GM12865 (cell line): Measurements from ENCODE around the gene TRIM44.

Source experiments
- DNase-seq: peaks from one replicate; pipeline ENCODE4 v3.0.0; 2010; ENCODE audit warnings: low read depth
- H3K4me3 ChIP-seq: 2 replicates; pipeline ENCODE4 v1.5.1; 2011; ENCODE audit warnings: mild to moderate bottlenecking, low read depth, low read length, control low read depth
- TF ChIP-seq, protein P1 (sequence below): IDR thresholded peaks from 2 replicates; pipeline ENCODE4 v1.5.1; 2011; ENCODE audit warnings: low read length, control low read depth, low read depth, inconsistent platforms; ENCODE audit not compliant: insufficient read depth; ENCODE audit errors: missing control alignments

Gene TRIM44

DNA sequence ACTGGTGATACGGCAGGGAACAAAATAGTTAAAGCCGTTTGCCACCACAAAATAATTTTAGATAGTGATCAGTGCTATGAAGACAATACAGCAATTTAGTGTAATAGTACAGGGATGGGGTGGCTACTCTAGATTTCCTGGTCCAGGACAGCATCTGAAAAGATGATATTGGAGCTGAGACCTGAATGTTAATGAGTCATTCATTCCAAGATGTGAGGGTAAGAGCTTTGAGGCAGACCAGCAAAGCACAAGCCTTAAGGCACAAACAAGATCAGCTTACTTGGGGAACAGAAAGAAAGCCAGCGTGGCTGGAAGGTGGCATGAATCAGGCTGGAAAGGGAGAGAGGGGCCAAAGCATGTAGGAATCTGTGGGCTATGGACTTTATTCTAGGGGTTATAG lies 132.3 kb downstream of the TRIM44 start:
- H3K4me3 ChIP-seq, result no peak overlapping the region
- DNase-seq, result no peak
- TF ChIP-seq, protein P1, sequence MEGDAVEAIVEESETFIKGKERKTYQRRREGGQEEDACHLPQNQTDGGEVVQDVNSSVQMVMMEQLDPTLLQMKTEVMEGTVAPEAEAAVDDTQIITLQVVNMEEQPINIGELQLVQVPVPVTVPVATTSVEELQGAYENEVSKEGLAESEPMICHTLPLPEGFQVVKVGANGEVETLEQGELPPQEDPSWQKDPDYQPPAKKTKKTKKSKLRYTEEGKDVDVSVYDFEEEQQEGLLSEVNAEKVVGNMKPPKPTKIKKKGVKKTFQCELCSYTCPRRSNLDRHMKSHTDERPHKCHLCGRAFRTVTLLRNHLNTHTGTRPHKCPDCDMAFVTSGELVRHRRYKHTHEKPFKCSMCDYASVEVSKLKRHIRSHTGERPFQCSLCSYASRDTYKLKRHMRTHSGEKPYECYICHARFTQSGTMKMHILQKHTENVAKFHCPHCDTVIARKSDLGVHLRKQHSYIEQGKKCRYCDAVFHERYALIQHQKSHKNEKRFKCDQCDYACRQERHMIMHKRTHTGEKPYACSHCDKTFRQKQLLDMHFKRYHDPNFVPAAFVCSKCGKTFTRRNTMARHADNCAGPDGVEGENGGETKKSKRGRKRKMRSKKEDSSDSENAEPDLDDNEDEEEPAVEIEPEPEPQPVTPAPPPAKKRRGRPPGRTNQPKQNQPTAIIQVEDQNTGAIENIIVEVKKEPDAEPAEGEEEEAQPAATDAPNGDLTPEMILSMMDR, result no peak

DNA sequence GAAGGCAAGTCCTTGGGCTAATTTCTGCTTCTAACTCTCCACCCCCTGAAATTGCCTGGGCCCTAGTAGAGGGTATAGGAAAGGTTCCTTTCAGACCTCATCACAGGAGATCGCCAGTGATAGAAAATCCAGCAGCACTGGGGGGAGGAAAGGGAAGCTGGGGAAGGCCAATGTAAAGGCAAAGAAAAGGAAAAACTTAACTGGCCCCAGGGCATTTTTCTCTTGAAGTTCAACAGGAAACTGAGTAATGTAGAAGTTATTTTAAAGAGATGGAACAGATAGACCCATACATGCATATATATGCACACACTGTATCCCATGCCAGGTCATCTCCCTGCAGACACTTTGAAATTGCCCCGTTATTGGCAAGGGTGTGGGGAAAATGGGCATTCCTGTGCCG lies 134.0 kb downstream of the TRIM44 start:
- DNase-seq, result no peak
- TF ChIP-seq, protein P1, result no peak
- H3K4me3 ChIP-seq, result no peak overlapping the region

DNA sequence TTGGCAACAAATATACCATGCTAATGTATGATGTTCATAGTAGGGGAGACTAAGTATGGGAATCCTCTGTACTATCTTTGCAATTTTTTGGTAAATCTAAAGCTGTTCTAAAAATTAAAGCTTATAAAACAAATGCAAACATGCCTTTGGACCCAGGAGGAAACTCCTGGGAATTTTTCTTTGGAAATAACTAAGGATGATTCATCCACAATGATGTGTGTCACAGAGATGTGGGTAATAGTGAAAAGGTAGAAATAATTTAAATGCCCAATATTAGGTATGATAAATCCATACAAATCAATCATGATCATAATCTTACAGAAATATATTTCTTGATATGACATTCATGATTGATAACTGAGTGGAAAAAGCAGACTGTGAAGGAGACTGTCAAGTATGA lies 135.8 kb downstream of the TRIM44 start:
- no peak overlapping the region for H3K4me3 ChIP-seq
- TF ChIP-seq, protein P1, result no peak
- DNase-seq, result no peak

DNA sequence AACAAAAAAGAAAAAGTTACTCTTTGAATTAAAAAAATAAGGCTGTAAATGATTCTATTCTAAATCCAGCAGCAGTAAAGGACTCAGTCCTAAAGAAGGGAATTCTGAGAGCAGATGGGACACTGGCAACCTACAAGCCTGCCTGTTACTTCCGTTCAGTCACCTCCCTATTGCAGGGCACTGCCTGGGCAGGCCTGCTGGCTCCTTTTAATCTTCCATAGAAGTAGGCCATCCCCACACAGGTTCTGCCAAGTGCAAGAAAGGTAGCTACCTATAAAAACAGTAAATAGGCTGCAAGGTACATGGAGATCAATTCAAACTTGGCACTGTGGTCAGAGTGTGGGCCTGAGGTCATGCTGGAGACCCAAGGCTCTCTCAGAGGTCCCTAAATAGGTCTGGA lies 136.4 kb downstream of the TRIM44 start:
- no peak for DNase-seq
- TF ChIP-seq, protein P1, result no peak
- H3K4me3 ChIP-seq, result no peak overlapping the region

DNA sequence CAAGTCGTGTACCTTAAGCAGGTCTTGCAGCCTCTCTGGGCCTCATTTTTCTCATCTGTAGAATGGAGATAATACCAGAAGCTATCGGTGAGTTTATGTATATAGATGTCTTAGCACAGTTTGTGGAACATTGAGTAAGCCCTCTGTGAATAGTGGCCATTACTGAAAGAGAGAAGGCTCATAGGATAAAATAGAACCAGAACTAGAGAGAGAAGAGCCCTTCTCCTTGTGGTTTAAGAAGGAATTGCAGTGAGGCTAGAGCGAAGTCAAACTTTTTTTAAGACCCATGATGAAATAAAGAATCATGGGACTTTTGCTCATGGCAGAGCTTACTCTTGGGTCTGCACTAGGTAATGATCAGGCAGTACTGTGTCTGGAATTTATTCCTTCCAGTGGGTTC lies 137.1 kb downstream of the TRIM44 start:
- TF ChIP-seq, protein P1, result no peak
- no peak for DNase-seq
- H3K4me3 ChIP-seq, result no peak overlapping the region

DNA sequence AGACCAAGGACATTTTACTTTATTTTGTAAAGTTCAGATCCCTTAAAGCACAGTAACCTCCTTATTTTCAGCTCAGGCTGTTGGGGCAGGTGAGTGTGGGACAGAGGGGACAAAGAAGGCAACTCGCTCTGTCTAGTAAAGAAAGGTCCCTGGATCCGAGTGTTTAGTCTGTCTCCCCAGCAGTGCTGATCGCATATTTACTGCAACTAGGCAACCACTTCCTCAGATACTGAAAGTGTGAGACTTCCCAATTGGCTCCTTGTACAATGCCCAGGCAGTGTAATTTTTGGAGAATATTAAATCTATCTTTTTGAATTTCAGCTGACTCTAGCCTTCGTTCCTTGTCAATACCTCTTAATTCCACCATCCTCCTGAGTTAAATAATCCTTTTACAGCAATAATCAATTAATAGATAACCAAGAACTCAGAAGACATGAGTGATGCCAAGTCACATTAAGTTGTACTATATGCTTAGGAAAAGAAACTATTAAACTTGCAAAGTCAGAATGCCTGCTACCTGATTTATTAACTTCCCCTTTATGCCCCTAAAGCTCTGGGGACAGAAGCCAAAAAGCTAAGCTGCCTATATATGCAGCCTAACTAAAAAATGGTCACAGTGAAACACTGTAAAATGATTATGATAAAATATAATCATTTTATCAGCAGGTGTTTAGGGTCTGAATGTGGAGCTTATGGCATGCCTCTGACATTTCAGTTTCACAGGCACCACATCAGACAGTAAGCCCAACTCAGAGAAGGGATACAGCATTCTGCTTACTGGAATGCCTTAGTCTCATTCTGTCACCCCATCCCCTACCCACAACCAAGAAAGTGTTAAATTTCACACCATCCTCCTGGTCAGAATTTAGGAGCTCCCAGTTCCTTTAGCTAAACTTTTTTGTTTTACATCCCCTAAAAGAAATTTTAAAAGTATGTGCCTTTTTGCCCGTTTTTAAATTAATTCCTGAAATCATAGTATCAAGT lies 138.7 kb downstream of the TRIM44 start:
- no peak for DNase-seq

More for the DNA sequence above, 138.7 kb downstream of the TRIM44 start:
- H3K4me3 ChIP-seq, result no peak overlapping the region
- TF ChIP-seq, protein P1, result no peak
